ENCODE data around the gene MOXD1. TPM values are rescaled to one million over a fixed set of nuclear protein-coding genes. Genes with fewer than 3 reads are reported as not detected.

MOXD1 gene
- total RNA-seq, 4 donors from 2014 or later: 1.3 to 3.8 (median 1.5) TPM

GRCh38 chr6:132443206-132443605, 41.9 kb upstream of the MOXD1 start:
- Histone ChIP-seq H3K4me1 (no peaks in the 10 kb centered on the region), H3K27me3 (no peaks in the 10 kb centered on the region), H3K27ac (no peak overlapping the region), H3K36me3 (no peaks in the 10 kb centered on the region), H3K9me3 (no peaks in the 10 kb centered on the region), H3K4me3 (replicated peaks in 1 of 3) (no peak overlapping the region)
- TF ChIP-seq, protein P1, sequence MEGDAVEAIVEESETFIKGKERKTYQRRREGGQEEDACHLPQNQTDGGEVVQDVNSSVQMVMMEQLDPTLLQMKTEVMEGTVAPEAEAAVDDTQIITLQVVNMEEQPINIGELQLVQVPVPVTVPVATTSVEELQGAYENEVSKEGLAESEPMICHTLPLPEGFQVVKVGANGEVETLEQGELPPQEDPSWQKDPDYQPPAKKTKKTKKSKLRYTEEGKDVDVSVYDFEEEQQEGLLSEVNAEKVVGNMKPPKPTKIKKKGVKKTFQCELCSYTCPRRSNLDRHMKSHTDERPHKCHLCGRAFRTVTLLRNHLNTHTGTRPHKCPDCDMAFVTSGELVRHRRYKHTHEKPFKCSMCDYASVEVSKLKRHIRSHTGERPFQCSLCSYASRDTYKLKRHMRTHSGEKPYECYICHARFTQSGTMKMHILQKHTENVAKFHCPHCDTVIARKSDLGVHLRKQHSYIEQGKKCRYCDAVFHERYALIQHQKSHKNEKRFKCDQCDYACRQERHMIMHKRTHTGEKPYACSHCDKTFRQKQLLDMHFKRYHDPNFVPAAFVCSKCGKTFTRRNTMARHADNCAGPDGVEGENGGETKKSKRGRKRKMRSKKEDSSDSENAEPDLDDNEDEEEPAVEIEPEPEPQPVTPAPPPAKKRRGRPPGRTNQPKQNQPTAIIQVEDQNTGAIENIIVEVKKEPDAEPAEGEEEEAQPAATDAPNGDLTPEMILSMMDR (IDR thresholded peaks at IDR 0.05): no peak
- TF ChIP-seq POLR2A (IDR thresholded peaks at IDR 0.05): no peak
- DNase-seq: no peak
- intact Hi-C loops (cut with DNase I): no loop called here

DNA sequence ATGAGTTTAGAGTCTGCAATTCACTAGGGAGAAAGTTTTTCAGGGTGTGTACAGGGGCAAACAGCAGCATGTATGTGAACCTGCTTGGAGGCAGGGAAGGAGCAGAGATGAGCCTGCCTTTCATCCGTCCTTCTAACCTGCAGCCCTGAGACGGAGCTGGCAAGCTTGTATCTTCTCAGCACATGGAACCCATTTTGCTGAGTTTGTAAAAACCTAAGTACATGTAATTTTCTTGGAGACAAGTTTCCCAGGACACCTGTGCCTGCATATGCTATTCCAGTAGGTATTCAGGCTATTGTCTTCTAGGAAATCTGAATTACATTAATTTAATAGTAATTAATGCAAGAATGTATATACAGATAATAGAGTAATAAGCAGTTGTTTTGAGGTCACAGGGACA, 28.8 kb upstream of the MOXD1 start:
- intact Hi-C loops (cut with DNase I): no loop called here
- no peak for DNase-seq
- H3K27ac ChIP-seq: no peak overlapping the region
- no peaks in the 10 kb centered on the region for H3K36me3 ChIP-seq
- WGBS, 2 donors: 78 to 84% methylated on average over 2 of the region's 2 CpGs
- no peaks in the 10 kb centered on the region for H3K27me3 ChIP-seq
- H3K9me3 ChIP-seq: no peaks in the 10 kb centered on the region
- no peaks in the 10 kb centered on the region for H3K4me1 ChIP-seq
- H3K4me3 ChIP-seq (replicated peaks in 1 of 3): no peak overlapping the region
- TF ChIP-seq POLR2A (IDR thresholded peaks at IDR 0.05): no peak
- TF ChIP-seq, protein P1 (IDR thresholded peaks at IDR 0.05): no peak

GRCh38 chr6:132425176-132425575, 23.9 kb upstream of the MOXD1 start:
- intact Hi-C loops (cut with DNase I): no loop called here
- 80 to 82% methylated on average over 2 to 4 of the region's 5 CpGs for WGBS, 2 donors
- no peak for DNase-seq
- TF ChIP-seq, protein P1 (IDR thresholded peaks at IDR 0.05): no peak
- no peak for TF ChIP-seq POLR2A (IDR thresholded peaks at IDR 0.05)
- no peaks in the 10 kb centered on the region for H3K4me1 ChIP-seq
- H3K27ac ChIP-seq: no peak overlapping the region
- no peak overlapping the region for H3K4me3 ChIP-seq (replicated peaks in 1 of 3)
- H3K9me3 ChIP-seq: no peaks in the 10 kb centered on the region
- no peaks in the 10 kb centered on the region for H3K27me3 ChIP-seq
- no peaks in the 10 kb centered on the region for H3K36me3 ChIP-seq

- no peaks in the 10 kb centered on the region for H3K27me3 ChIP-seq
- 94 to 95% methylated on average over 3 of the region's 3 CpGs for WGBS, 2 donors
These were observed 22.6 kb upstream of the MOXD1 start for GRCh38 chr6:132423839-132424238.

GRCh38 chr6:132418235-132418965, 17.1 kb upstream of the MOXD1 start:
- no peak overlapping the region for H3K4me3 ChIP-seq (replicated peaks in 1 of 3)
- no peaks in the 10 kb centered on the region for H3K36me3 ChIP-seq
- H3K27ac ChIP-seq: no peak overlapping the region
- no peaks in the 10 kb centered on the region for H3K4me1 ChIP-seq
- intact Hi-C loops (cut with DNase I): no loop called here
- WGBS, 2 donors: 86 to 89% methylated on average over 6 of the region's 6 CpGs
- no peaks in the 10 kb centered on the region for H3K9me3 ChIP-seq
- H3K27me3 ChIP-seq: no peaks in the 10 kb centered on the region
- no peak for TF ChIP-seq POLR2A (IDR thresholded peaks at IDR 0.05)
- TF ChIP-seq, protein P1 (IDR thresholded peaks at IDR 0.05): no peak
- DNase-seq: no peak

More at GRCh38 chr6:132423839-132424238, 22.6 kb upstream of the MOXD1 start:
- intact Hi-C loops (cut with DNase I): no loop called here
- Histone ChIP-seq H3K9me3 (no peaks in the 10 kb centered on the region), H3K4me3 (replicated peaks in 1 of 3) (no peak overlapping the region), H3K36me3 (no peaks in the 10 kb centered on the region), H3K27ac (no peak overlapping the region), H3K4me1 (no peaks in the 10 kb centered on the region)
- TF ChIP-seq, protein P1 (IDR thresholded peaks at IDR 0.05): no peak
- TF ChIP-seq POLR2A (IDR thresholded peaks at IDR 0.05): no peak
- DNase-seq: no peak

Data from thyroid gland (tissue), 4 donors.